Endothelial cell of umbilical vein (primary cell): ENCODE results near the gene WSB1.

Experiments used
- EZH2 ChIP-seq: IDR thresholded peaks from 2 replicates; pipeline ENCODE4 v1.6.1; 2012; ENCODE audit warnings: borderline replicate concordance, low read depth, mild to moderate bottlenecking, moderate library complexity, low read length, inconsistent platforms; ENCODE audit not compliant: severe bottlenecking
- GATA2 ChIP-seq: IDR thresholded peaks from 2 replicates; pipeline ENCODE4 v1.7.0; 2011; ENCODE audit warnings: low read depth, mild to moderate bottlenecking, moderate library complexity, mixed read lengths, low read length; ENCODE audit not compliant: insufficient read length, insufficient read depth
- JUN ChIP-seq: IDR thresholded peaks from 2 replicates; pipeline ENCODE4 v1.6.1; 2011; ENCODE audit warnings: borderline replicate concordance, low read depth; ENCODE audit not compliant: insufficient read length, insufficient read depth
- MAX ChIP-seq: IDR thresholded peaks from 2 replicates; pipeline ENCODE4 v1.6.1; 2011; ENCODE audit not compliant: insufficient read depth, insufficient read length
- MYC ChIP-seq: IDR thresholded peaks from one replicate; pipeline ENCODE4 v1.6.1; 2011; ENCODE audit warnings: mild to moderate bottlenecking, low read depth, low read length
- POLR2A ChIP-seq: IDR thresholded peaks from 2 replicates; pipeline ENCODE4 v1.6.1; 2012; ENCODE audit warnings: low read depth, mild to moderate bottlenecking, control low read depth, low read length
- POLR2AphosphoS5 ChIP-seq: IDR thresholded peaks from 2 replicates; pipeline ENCODE4 v1.6.1; 2012; ENCODE audit warnings: low read depth, mild to moderate bottlenecking, control low read depth, low read length, moderate library complexity; ENCODE audit not compliant: insufficient read depth
- TF ChIP-seq, protein P1 (sequence below), 2 donors: IDR thresholded peaks; 1 replicate in 1 of 2; 2 replicates in 1 of 2; pipeline ENCODE4 v1.5.1; 2011; ENCODE audit warnings: low read length in 2 of 2, mild to moderate bottlenecking in 2 of 2, moderate library complexity in 2 of 2, control low read depth in 1 of 2, inconsistent platforms in 1 of 2, low read depth in 1 of 2; ENCODE audit not compliant: insufficient read depth in 1 of 2; ENCODE audit errors: extremely low read depth in 1 of 2

- no peak for TF ChIP-seq POLR2A
- TF ChIP-seq, protein P1, sequence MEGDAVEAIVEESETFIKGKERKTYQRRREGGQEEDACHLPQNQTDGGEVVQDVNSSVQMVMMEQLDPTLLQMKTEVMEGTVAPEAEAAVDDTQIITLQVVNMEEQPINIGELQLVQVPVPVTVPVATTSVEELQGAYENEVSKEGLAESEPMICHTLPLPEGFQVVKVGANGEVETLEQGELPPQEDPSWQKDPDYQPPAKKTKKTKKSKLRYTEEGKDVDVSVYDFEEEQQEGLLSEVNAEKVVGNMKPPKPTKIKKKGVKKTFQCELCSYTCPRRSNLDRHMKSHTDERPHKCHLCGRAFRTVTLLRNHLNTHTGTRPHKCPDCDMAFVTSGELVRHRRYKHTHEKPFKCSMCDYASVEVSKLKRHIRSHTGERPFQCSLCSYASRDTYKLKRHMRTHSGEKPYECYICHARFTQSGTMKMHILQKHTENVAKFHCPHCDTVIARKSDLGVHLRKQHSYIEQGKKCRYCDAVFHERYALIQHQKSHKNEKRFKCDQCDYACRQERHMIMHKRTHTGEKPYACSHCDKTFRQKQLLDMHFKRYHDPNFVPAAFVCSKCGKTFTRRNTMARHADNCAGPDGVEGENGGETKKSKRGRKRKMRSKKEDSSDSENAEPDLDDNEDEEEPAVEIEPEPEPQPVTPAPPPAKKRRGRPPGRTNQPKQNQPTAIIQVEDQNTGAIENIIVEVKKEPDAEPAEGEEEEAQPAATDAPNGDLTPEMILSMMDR (IDR thresholded peaks at IDR 0.05; ENCODE audit: extremely low read depth in 1 of 2, insufficient read depth in 1 of 2, low read depth in 1 of 2, low read length in 2 of 2), result no peak
- no peak for TF ChIP-seq POLR2AphosphoS5
- TF ChIP-seq EZH2, result no peak
- no peak for TF ChIP-seq MYC
- no peak for TF ChIP-seq MAX
- no peak for TF ChIP-seq JUN
- no peak for TF ChIP-seq GATA2
Observed at GRCh38 chr17:27339198-27339835, 45.4 kb downstream of the WSB1 start.
